GM10248 (cell line): Measurements from ENCODE around the gene RASAL2.

Source experiments
- CTCF ChIA-PET: fragments of 300-600 bp; sonication (Branson Sonifier 250); formaldehyde crosslinking; extraction: SDS; loops from one replicate; lab custom pipeline; 2021; ENCODE audit warnings: antibody characterized with exemption; lab: Yijun Ruan, JAX
- POLR2A ChIA-PET: fragments of 350-650 bp; sonication (Branson Sonifier 250); formaldehyde crosslinking; extraction: SDS; loops from one replicate; lab custom pipeline; 2020; ENCODE audit warnings: antibody characterized with exemption; lab: Yijun Ruan, JAX
- DNase-seq: peaks from one replicate; pipeline ENCODE4 v3.0.0; 2012; ENCODE audit errors: extremely low spot score
- TF ChIP-seq, protein P1 (sequence below): IDR thresholded peaks from 2 replicates; pipeline ENCODE4 v1.5.1; 2012; ENCODE audit warnings: mild to moderate bottlenecking, low read depth; ENCODE audit errors: extremely low read depth, missing control alignments, control extremely low read depth

The RASAL2 gene

DNA sequence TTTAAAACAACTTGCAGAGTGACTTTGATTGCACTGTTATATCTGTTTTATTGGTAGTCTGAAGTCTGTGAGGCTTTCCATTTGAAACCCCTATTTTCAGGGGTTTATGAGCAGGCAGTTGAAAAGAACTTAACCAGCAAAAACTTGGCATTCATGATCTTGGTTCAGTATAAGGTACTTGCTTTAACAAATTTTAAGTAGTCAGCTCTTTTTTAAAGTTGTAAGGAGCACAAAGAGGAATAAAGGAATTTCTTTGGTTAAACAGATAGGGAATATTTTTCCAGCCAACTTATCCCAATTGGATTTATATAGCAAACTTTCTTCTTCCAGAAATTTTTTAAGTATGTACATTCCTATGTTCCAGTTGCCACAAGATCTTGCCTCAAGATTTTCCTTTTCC is 138.2 kb downstream of the RASAL2 start:
- POLR2A ChIA-PET: no interaction called here
- CTCF ChIA-PET: no interaction called here
- TF ChIP-seq, protein P1, sequence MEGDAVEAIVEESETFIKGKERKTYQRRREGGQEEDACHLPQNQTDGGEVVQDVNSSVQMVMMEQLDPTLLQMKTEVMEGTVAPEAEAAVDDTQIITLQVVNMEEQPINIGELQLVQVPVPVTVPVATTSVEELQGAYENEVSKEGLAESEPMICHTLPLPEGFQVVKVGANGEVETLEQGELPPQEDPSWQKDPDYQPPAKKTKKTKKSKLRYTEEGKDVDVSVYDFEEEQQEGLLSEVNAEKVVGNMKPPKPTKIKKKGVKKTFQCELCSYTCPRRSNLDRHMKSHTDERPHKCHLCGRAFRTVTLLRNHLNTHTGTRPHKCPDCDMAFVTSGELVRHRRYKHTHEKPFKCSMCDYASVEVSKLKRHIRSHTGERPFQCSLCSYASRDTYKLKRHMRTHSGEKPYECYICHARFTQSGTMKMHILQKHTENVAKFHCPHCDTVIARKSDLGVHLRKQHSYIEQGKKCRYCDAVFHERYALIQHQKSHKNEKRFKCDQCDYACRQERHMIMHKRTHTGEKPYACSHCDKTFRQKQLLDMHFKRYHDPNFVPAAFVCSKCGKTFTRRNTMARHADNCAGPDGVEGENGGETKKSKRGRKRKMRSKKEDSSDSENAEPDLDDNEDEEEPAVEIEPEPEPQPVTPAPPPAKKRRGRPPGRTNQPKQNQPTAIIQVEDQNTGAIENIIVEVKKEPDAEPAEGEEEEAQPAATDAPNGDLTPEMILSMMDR: no peak
- no peak for DNase-seq

DNA sequence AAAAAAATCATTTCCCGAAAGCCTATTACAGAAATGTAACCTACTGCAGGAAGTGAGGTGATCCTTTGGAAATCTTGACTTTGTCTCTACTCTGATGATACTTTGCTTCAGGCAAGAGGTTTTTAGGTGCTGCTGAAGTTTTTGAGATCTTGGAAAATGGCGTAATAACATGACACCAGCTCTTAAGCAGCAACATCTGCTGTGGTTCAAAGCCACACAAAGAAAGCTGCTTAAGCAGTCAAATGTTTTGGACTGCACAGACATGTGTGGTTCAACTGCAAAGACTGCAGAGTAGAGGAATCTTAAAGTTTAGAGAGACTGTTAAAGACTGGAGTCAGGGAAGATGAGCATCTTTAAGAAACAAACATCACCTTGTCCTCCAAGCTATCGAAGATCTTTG is 139.0 kb downstream of the RASAL2 start:
- TF ChIP-seq, protein P1: no peak
- POLR2A ChIA-PET: no interaction called here
- CTCF ChIA-PET: no interaction called here
- DNase-seq: no peak

DNA sequence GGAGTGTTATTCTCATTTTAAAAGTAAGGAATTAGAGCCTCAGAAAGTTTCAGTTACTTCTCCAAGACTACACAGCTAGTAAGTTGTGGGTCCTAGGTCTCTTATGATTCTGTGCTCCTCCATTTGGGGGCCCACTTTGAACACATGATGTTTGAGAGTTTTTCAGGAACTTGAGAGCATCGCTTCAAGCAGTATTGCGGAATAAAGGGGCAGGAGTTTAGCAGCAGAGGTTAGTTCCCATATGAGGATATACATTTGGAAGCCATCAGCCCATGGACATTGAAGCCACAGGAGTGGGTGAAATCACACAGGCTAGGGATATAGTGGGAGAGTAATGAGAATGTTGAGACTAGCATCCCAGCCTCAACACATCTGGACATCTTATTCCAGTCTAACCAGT is 143.2 kb downstream of the RASAL2 start:
- TF ChIP-seq, protein P1: no peak
- POLR2A ChIA-PET: no interaction called here
- DNase-seq: no peak
- CTCF ChIA-PET: interaction anchor here (1.7 kb wide), 1 partner anchor 27 kb away, joined by 4 read pairs; no protein-coding TSS in a partner anchor

DNA sequence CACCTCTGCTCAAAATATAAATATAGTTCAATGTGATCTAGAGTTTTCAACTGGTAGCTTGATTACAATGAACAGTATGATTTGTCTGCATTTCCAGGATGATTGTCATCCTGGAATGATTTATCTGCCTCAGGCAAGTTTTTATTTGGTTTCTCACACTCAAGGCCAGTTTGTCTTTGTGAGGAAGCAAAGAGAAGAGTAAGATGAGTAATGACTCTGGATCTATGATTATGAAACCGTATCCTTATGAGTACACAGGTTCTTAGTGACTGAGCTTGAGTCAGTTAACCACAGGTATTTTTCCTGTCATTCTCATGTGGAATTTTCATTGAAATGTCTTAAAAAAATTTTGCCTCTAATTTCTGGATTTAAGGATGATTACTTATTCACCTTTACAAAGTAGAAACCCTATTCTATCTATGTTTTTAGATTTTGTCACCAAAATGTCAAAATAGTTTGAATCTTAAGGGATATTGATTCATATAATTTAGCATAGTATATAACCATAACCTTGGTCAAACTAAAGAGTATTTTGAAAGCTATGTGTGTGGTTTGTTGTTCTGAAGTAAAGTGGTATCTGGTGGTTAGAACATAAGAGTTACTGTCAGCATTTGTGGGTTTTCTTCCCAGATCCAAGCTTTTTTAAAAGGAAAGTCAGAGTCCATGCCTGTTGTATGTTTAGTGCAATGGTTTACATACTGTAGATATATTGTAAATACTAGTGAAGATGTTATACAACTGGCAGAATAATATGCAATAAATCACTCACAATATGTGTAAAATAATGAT is 145.0 kb downstream of the RASAL2 start:
- TF ChIP-seq, protein P1: no peak
- DNase-seq: no peak
- POLR2A ChIA-PET: no interaction called here
- CTCF ChIA-PET: no interaction called here

DNA sequence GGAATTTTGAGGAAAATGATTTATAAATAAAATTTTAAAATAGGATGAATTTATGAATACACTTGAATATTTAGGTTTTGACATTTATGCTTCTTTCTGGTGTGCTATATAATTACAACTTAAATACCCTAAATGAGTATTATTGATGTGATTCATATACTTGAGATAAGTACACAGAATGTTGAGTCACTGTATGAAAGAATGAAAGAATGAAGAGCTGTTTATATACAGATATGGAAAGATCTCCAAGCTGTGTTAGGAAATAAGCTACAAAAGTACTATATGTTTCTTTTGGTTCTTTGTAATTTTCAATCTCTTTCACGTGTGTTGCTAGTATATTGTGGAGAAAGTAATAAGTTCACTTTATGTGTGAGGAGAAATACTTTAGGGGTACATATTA is 147.2 kb downstream of the RASAL2 start:
- CTCF ChIA-PET: interaction anchor here (1.2 to 1.3 kb wide), 2 partner anchors 9 to 14 kb away, joined by 4 to 5 read pairs; no protein-coding TSS in a partner anchor
- TF ChIP-seq, protein P1: no peak
- DNase-seq: no peak
- POLR2A ChIA-PET: no interaction called here

DNA sequence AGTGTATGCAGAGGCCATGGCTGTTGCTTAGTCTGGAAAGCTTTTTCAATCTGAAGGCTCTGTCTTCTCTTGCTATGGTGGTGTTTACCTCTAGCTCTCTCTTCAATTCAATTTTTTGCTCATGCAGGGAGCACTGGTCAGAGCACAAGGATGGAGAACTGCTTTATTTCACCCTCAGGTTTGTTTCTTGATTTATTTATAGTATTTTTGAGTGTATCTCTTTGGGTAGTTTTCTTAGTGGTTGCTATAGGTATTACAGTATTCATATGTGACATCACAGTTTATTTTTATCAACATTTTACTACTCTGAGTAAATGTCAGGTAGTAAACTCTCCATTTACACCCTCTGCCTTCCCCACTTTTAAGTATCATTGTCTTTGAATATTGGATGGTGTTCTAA is 147.9 kb downstream of the RASAL2 start:
- DNase-seq: no peak
- CTCF ChIA-PET: interaction anchor here (1.3 kb wide), 1 partner anchor 13 kb away, joined by 5 read pairs; no protein-coding TSS in a partner anchor
- TF ChIP-seq, protein P1: no peak
- POLR2A ChIA-PET: no interaction called here
